Keratinocyte (primary cell): ENCODE data around the gene LGALS7B. TPM values are rescaled to one million over a fixed set of nuclear protein-coding genes. Genes with fewer than 3 reads are reported as not detected.

Source experiments
- DNase-seq: peaks from one replicate; pipeline ENCODE4 v3.0.0-alpha.2; 2011; ENCODE audit warnings: low read depth, missing footprints, low spot score
- FAIRE-seq: peaks from 2 replicates; lab custom pipeline; 2011; peaks lifted over from hg19 to GRCh38; lab: Jason Lieb, UNC
- H2AFZ ChIP-seq: 2 replicates; pipeline ENCODE4 v1.6.0; 2012; ENCODE audit warnings: low read length, control low read depth, inconsistent platforms; ENCODE audit not compliant: control insufficient read depth
- H3K27ac ChIP-seq: 2 replicates; pipeline ENCODE4 v1.5.1; 2011; ENCODE audit warnings: low read length; ENCODE audit not compliant: control insufficient read depth, insufficient read depth
- H3K27me3 ChIP-seq: 3 replicates; pipeline ENCODE4 v1.6.0; 2011; ENCODE audit warnings: low read length; ENCODE audit not compliant: control insufficient read depth, insufficient read depth; ENCODE audit errors: extremely low read depth
- H3K36me3 ChIP-seq, 2 experiments: 2 replicates in 1 of 2; 3 replicates in 1 of 2; pipeline ENCODE4 v1.5.1; 2011; ENCODE audit warnings: low read length in 2 of 2, mild to moderate bottlenecking in 1 of 2; ENCODE audit not compliant: control insufficient read depth in 2 of 2, insufficient read depth in 2 of 2; ENCODE audit errors: extremely low read depth in 1 of 2
- H3K4me1 ChIP-seq: 3 replicates; pipeline ENCODE4 v1.5.1; 2011; ENCODE audit warnings: low read length; ENCODE audit not compliant: control insufficient read depth, insufficient read depth; ENCODE audit errors: extremely low read depth
- H3K4me2 ChIP-seq: 3 replicates; pipeline ENCODE4 v1.6.0; 2011; ENCODE audit warnings: low read depth, low read length; ENCODE audit not compliant: control insufficient read depth, insufficient read depth; ENCODE audit errors: extremely low read depth
- H3K4me3 ChIP-seq, 3 experiments: fragments of 200-600 bp in 1 of 3; sonication (generic) in 1 of 3; 2 replicates in 2 of 3; 3 replicates in 1 of 3; pipeline ENCODE4 v1.5.1; 2011 to 2016; ENCODE audit warnings: low read length in 3 of 3, mild to moderate bottlenecking in 3 of 3, control low read depth in 2 of 3, inconsistent platforms in 1 of 3, low read depth in 1 of 3, mixed read lengths in 1 of 3, mixed run types in 1 of 3, moderate library complexity in 1 of 3; ENCODE audit not compliant: control insufficient read depth in 2 of 3, insufficient read depth in 2 of 3; ENCODE audit errors: extremely low read depth in 1 of 3
- H3K79me2 ChIP-seq: 2 replicates; pipeline ENCODE4 v1.6.0; 2012; ENCODE audit warnings: low read length; ENCODE audit not compliant: control insufficient read depth, insufficient read depth
- H3K9ac ChIP-seq: 3 replicates; pipeline ENCODE4 v1.6.0; 2011; ENCODE audit warnings: low read length; ENCODE audit not compliant: control insufficient read depth, insufficient read depth; ENCODE audit errors: extremely low read depth
- H3K9me1 ChIP-seq: 3 replicates; pipeline ENCODE4 v1.6.0; 2011; ENCODE audit warnings: low read length; ENCODE audit not compliant: control insufficient read depth, insufficient read depth; ENCODE audit errors: extremely low read depth
- H3K9me3 ChIP-seq: 2 replicates; pipeline ENCODE4 v1.5.1; 2012; ENCODE audit warnings: low read depth, low read length; ENCODE audit not compliant: control insufficient read depth
- H4K20me1 ChIP-seq: 3 replicates; pipeline ENCODE4 v1.6.0; 2011; ENCODE audit warnings: low read length; ENCODE audit not compliant: control insufficient read depth, insufficient read depth; ENCODE audit errors: extremely low read depth
- EZH2 ChIP-seq: IDR thresholded peaks from one replicate; pipeline ENCODE4 v1.6.1; 2012; ENCODE audit warnings: inconsistent platforms, mild to moderate bottlenecking, low read length, moderate library complexity
- dilution Hi-C: fragments of 300-500 bp; cut with MboI; formaldehyde crosslinking; loops from one replicate; pipeline ENCODE4 v1.7.0; 2020; ENCODE audit warnings: low sequenced_read_pairs; ENCODE audit not compliant: extremely low pct_ligation_motif_present
- polyA plus RNA-seq, 5 experiments: library from polyadenylated mRNA; depleted of rRNA in 3 of 5; stranded (reverse) in 3 of 5; stranded (forward) in 1 of 5; unstranded in 1 of 5; fragments of >200 nt; gene quantifications; 1 replicate in 1 of 5; 2 replicates in 3 of 5; 3 replicates in 1 of 5; pipeline versions ENCODE4 v1.2.1 to v1.2.3, GENCODE V29; 2011 to 2012; ENCODE audit warnings: missing spikeins in 2 of 5, low read depth in 1 of 5, low replicate concordance in 1 of 5
- small RNA-seq, 3 experiments: library from RNA; depleted of rRNA; stranded (forward); fragments of <200 nt; gene quantifications; one replicate each; pipeline ENCODE3, GENCODE V24; 2012; ENCODE audit warnings: low read depth in 3 of 3, low replicate concordance in 1 of 3; ENCODE audit not compliant: insufficient read length in 3 of 3
- TF ChIP-seq, protein P1 (sequence below), 3 experiments: IDR thresholded peaks in 1 of 3; conservative IDR thresholded peaks in 1 of 3; optimal IDR thresholded peaks in 1 of 3; 2 replicates in 2 of 3; 3 replicates in 1 of 3; pipeline versions ENCODE3 to v1.5.1; 2011; ENCODE audit warnings: low read length in 3 of 3, mild to moderate bottlenecking in 3 of 3, moderate library complexity in 2 of 3, control low read depth in 1 of 3, inconsistent platforms in 1 of 3; ENCODE audit not compliant: insufficient read depth in 2 of 3; ENCODE audit errors: extremely low read depth in 1 of 3

LGALS7B gene
- polyA plus RNA-seq, 1 donor (not counting 4 experiments of a cell fraction or from before 2014, with no cell fraction given): 1,668 TPM

DNA sequence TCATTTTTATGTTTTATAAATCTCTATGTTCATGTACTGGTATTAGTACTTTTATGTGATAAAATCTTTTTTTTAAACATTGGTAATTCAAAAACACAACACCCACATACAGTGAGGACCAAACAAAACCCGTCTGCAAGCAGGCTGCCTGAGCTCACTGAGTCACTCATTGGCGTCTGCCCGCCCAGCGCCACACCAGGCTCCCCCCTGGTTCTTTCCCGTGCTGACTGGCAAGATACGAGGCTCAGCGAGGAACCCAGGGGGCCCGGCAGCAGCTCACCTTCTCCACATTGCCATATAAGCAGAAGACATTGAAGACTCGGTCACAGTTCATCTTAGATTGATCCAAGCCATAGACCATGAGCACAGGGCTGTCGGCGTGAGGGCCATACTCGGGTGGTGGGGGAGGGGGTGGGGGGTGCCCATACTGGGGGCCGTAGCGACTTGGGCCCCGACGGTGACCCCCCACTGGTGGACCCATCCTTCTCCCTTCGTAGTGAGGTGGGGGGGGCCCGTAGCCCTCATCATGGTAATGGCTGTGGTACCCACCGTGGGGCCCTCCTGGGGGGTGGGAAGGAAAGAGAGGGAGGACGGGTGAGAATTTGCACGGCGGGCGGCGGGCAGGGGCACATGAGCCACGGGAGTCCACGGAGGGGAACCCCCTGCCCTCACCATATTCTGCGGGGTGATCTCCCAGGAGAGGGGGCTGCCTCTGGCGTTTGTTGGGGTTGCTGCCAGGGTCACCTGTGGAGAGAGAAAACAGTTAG is 51.0 kb downstream of the LGALS7B start:
- TF ChIP-seq, protein P1, sequence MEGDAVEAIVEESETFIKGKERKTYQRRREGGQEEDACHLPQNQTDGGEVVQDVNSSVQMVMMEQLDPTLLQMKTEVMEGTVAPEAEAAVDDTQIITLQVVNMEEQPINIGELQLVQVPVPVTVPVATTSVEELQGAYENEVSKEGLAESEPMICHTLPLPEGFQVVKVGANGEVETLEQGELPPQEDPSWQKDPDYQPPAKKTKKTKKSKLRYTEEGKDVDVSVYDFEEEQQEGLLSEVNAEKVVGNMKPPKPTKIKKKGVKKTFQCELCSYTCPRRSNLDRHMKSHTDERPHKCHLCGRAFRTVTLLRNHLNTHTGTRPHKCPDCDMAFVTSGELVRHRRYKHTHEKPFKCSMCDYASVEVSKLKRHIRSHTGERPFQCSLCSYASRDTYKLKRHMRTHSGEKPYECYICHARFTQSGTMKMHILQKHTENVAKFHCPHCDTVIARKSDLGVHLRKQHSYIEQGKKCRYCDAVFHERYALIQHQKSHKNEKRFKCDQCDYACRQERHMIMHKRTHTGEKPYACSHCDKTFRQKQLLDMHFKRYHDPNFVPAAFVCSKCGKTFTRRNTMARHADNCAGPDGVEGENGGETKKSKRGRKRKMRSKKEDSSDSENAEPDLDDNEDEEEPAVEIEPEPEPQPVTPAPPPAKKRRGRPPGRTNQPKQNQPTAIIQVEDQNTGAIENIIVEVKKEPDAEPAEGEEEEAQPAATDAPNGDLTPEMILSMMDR (optimal IDR thresholded peaks at IDR 0.05 in 1 of 3, IDR thresholded peaks at IDR 0.05 in 1 of 3, conservative IDR thresholded peaks at IDR 0.05 in 1 of 3; ENCODE audit: extremely low read depth in 1 of 3, insufficient read depth in 2 of 3, low read length in 3 of 3): no peak
- TF ChIP-seq EZH2: no peak
- dilution Hi-C loops: no loop called here
- DNase-seq: no peak
- no peak overlapping the region for H3K4me3 ChIP-seq
- no peaks in the 10 kb centered on the region for H3K27me3 ChIP-seq
- peak overlapping the region; percentile 63 for H3K9ac ChIP-seq
- peak overlapping the region; percentile 61 for H3K4me2 ChIP-seq
- H2AFZ ChIP-seq: no peak overlapping the region
- H3K9me1 ChIP-seq: peaks cover 8% of the 10 kb centered on the region
- H3K9me3 ChIP-seq: no peaks in the 10 kb centered on the region
- H3K27ac ChIP-seq: peak overlapping the region; percentile 80
- peaks cover 57% of the 10 kb centered on the region for H3K4me1 ChIP-seq
- FAIRE-seq: no peak
- H3K36me3 ChIP-seq: peaks cover 51 to 65% of the 10 kb centered on the region in 2 experiments
- peaks cover 19% of the 10 kb centered on the region for H4K20me1 ChIP-seq
- H3K79me2 ChIP-seq: peaks cover 43% of the 10 kb centered on the region

DNA sequence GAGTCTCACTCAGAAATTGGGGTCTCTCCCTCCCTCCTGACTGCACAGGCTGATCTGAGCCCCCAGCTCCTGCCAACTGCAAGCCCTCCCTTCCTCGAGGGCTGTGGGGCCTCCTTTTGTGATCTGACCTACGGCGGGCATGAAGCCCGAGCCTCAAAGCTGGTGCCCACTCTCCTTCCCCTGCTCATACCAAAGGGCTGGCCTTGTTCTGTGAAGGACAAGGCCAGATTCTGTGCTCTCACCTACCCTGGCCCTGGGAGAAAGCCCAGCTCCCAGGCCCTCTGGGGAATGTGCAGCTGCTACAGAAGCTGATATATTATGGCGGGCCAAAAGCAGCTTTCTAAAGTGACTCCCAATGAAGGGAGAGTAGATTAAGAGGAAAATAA is 51.6 kb downstream of the LGALS7B start:
- Histone ChIP-seq H3K4me1 (peaks cover 53% of the 10 kb centered on the region), H3K9me3 (no peaks in the 10 kb centered on the region), H3K27ac (no peak overlapping the region), H3K36me3 (peaks cover 55 to 71% of the 10 kb centered on the region in 2 experiments), H3K4me3 (no peak overlapping the region), H3K27me3 (no peaks in the 10 kb centered on the region), H3K4me2 (no peak overlapping the region), H3K79me2 (peaks cover 49% of the 10 kb centered on the region), H2AFZ (no peak overlapping the region), H4K20me1 (peaks cover 19% of the 10 kb centered on the region), H3K9ac (no peak overlapping the region), H3K9me1 (peaks cover 8% of the 10 kb centered on the region)
- FAIRE-seq (no peak), DNase-seq (no peak)
- dilution Hi-C loops: no loop called here
- no peak for TF ChIP-seq EZH2
- TF ChIP-seq, protein P1 (optimal IDR thresholded peaks at IDR 0.05 in 1 of 3, IDR thresholded peaks at IDR 0.05 in 1 of 3, conservative IDR thresholded peaks at IDR 0.05 in 1 of 3; ENCODE audit: extremely low read depth in 1 of 3, insufficient read depth in 2 of 3, low read length in 3 of 3): no peak

Small RNA genes within 50 kb of the gene (small RNA-seq; reads per million reads assigned to genes)
- 0 reads per million in 3 experiments for gene RNU6-140P

Other genes with a start within 250 kb of the LGALS7B start
- 0.22 to 0.25 TPM in 2 of 3 replicates, not detected in the other for gene MAP4K1, start 171.2 kb upstream of the LGALS7B start, polyA plus RNA-seq
- gene EIF3K, start 170.0 kb upstream of the LGALS7B start, polyA plus RNA-seq: 240 to 304 TPM (median 260 TPM) in 3 replicates
- gene ACTN4, start 141.6 kb upstream of the LGALS7B start, polyA plus RNA-seq: 463 to 720 TPM (median 526 TPM) in 3 replicates
- 5.6 to 20.4 TPM (median 6.0 TPM) in 3 replicates for gene CAPN12, start 44.7 kb upstream of the LGALS7B start, polyA plus RNA-seq
- 9.1 to 19.7 TPM (median 19.6 TPM) in 3 replicates for gene LGALS7, start 15.7 kb upstream of the LGALS7B start, polyA plus RNA-seq
- gene LGALS4, start 23.7 kb downstream of the LGALS7B start, polyA plus RNA-seq: 0.11 to 0.30 TPM (median 0.13 TPM) in 3 replicates
- 64.9 to 85.5 TPM (median 72.1 TPM) in 3 replicates for gene ECH1, start 42.6 kb downstream of the LGALS7B start, polyA plus RNA-seq
- 144 to 343 TPM (median 308 TPM) in 3 replicates for gene HNRNPL, start 60.8 kb downstream of the LGALS7B start, polyA plus RNA-seq
- 3.2 to 6.3 TPM (median 4.3 TPM) in 3 replicates for gene RINL, start 89.1 kb downstream of the LGALS7B start, polyA plus RNA-seq
- gene SIRT2, start 110.4 kb downstream of the LGALS7B start, polyA plus RNA-seq: 46.6 to 57.4 TPM (median 47.6 TPM) in 3 replicates
- 12.3 to 14.4 TPM (median 13.7 TPM) in 3 replicates for gene NFKBIB, start 110.8 kb downstream of the LGALS7B start, polyA plus RNA-seq
- 0.14 to 0.24 TPM (median 0.17 TPM) in 3 replicates for gene CCER2, start 123.0 kb downstream of the LGALS7B start, polyA plus RNA-seq
- gene SARS2, start 141.6 kb downstream of the LGALS7B start, polyA plus RNA-seq: 13.9 to 19.2 TPM (median 16.4 TPM) in 3 replicates
- 37.7 to 65.9 TPM (median 43.4 TPM) in 3 replicates for gene MRPS12, start 141.7 kb downstream of the LGALS7B start, polyA plus RNA-seq
- 5.4 to 7.7 TPM (median 6.5 TPM) in 3 replicates for gene FBXO17, start 186.5 kb downstream of the LGALS7B start, polyA plus RNA-seq
- gene FBXO27, start 243.3 kb downstream of the LGALS7B start, polyA plus RNA-seq: 4.4 to 6.9 TPM (median 4.4 TPM) in 3 replicates